Lung (tissue), 12 donors: ENCODE measurements around the gene CBX5. TPM values are rescaled to one million over a fixed set of nuclear protein-coding genes. Genes with fewer than 3 reads are reported as not detected.

Experiments used
- ATAC-seq: fragments of 200-7000 bp; cut with Tn5 transposase; one replicate; pipeline ENCODE4 v1.9.1; 2020; ENCODE audit warnings: moderate number of reproducible peaks; ENCODE audit not compliant: insufficient read depth, low FRiP score
- DNase-seq, 3 donors: peaks; one replicate each; pipeline ENCODE4 v3.0.0-alpha.2; 2013 to 2017
- H3K27ac ChIP-seq, 2 donors: one replicate each; pipeline ENCODE4 v1.5.1; 2013; ENCODE audit warnings: mild to moderate bottlenecking in 2 of 2, moderate library complexity in 2 of 2, control low read depth in 1 of 2, inconsistent platforms in 1 of 2, low read depth in 1 of 2, low read length in 1 of 2
- H3K27me3 ChIP-seq, 3 donors: one replicate each; pipeline ENCODE4 v1.5.1; 2013; ENCODE audit warnings: low read length in 2 of 3; ENCODE audit not compliant: control insufficient read depth in 3 of 3, insufficient read depth in 3 of 3
- H3K36me3 ChIP-seq, 4 donors: one replicate each; pipeline ENCODE4 v1.5.1; 2013; ENCODE audit warnings: low read length in 4 of 4, mild to moderate bottlenecking in 1 of 4, moderate library complexity in 1 of 4; ENCODE audit not compliant: control insufficient read depth in 4 of 4, insufficient read depth in 4 of 4
- H3K4me1 ChIP-seq, 5 donors: one replicate each; pipeline ENCODE4 v1.5.1; 2013; ENCODE audit warnings: low read length in 5 of 5, mild to moderate bottlenecking in 2 of 5, moderate library complexity in 1 of 5; ENCODE audit not compliant: control insufficient read depth in 5 of 5, insufficient read depth in 5 of 5
- H3K4me3 ChIP-seq: one replicate; pipeline ENCODE4 v1.5.1; 2013; ENCODE audit warnings: mild to moderate bottlenecking, control low read depth, moderate library complexity
- H3K9ac ChIP-seq, 2 donors: one replicate each; pipeline ENCODE4 v1.5.1; 2013; ENCODE audit warnings: low read length in 2 of 2, control low read depth in 1 of 2; ENCODE audit not compliant: insufficient read depth in 1 of 2
- H3K9me3 ChIP-seq, 4 donors: one replicate each; pipeline ENCODE4 v1.5.1; 2013; ENCODE audit warnings: low read length in 3 of 4, mild to moderate bottlenecking in 1 of 4, moderate library complexity in 1 of 4; ENCODE audit not compliant: control insufficient read depth in 4 of 4, insufficient read depth in 3 of 4
- CTCF ChIP-seq: IDR thresholded peaks from 2 replicates; pipeline ENCODE4 v1.5.1; 2012; ENCODE audit warnings: mild to moderate bottlenecking; ENCODE audit errors: control extremely low read depth, extremely low read depth
- WGBS, 2 donors: extraction: QIAGEN DNeasy Blood & Tissue Kit; methylation state at CpG; one replicate each; pipeline ENCODE4 v1.1.7; 2013; 5-methylcytosine and 5-hydroxymethylcytosine counted together
- polyA plus RNA-seq, 2 donors: library from polyadenylated mRNA; stranded (reverse); fragments of 200-250 nt; gene quantifications; one replicate each; pipeline ENCODE4 v1.2.1, GENCODE V29; 2013
- total RNA-seq, 2 donors: library from RNA; depleted of rRNA in 1 of 2; stranded (reverse); fragments of >200 nt in 1 of 2; gene quantifications; one replicate each; pipeline ENCODE4 v1.2.1, GENCODE V29; 2014 to 2021
- donor health status: control.
- donor health status: control.
- donor health status: Bipolar disorder and iron deficiency.
- donor health status: healthy.
- donor health status: DM: yes; HTN: yes; CAD: no.

The CBX5 gene
- total and polyA plus RNA-seq, 4 donors: 8.3 to 78.3 (median 30.3) TPM

GRCh38 chr12:54262403-54262925 lies 17.5 kb downstream of the CBX5 start:
- H3K27me3 ChIP-seq: no peaks in the 10 kb centered on the region
- DNase-seq (peak in 2 of 3 donors; percentile 31 to 40), ATAC-seq (no peak)
- peaks cover 0 to 49% (median 17%) of the 10 kb centered on the region in 5 donors for H3K4me1 ChIP-seq
- H3K9ac ChIP-seq: peak overlapping the region in 1 of 2 donors; percentile 58
- no peak for TF ChIP-seq CTCF
- H3K27ac ChIP-seq: peak overlapping the region in 1 of 2 donors; percentile 25
- H3K4me3 ChIP-seq: no peak overlapping the region
- 33 to 39% methylated on average over 4 of the region's 4 CpGs for WGBS, 2 donors
- no peaks in the 10 kb centered on the region for H3K9me3 ChIP-seq
- peaks cover 0 to under 1% (median 0%) of the 10 kb centered on the region in 4 donors for H3K36me3 ChIP-seq

GRCh38 chr12:54261815-54262402 lies 18.0 kb downstream of the CBX5 start:
- no peak for TF ChIP-seq CTCF
- Histone ChIP-seq H3K36me3 (peaks cover 0 to 5% (median 2%) of the 10 kb centered on the region in 4 donors), H3K4me3 (no peak overlapping the region), H3K9me3 (no peaks in the 10 kb centered on the region), H3K4me1 (peaks cover 0 to 49% (median 17%) of the 10 kb centered on the region in 5 donors), H3K27me3 (no peaks in the 10 kb centered on the region), H3K27ac (peak overlapping the region in 1 of 2 donors; percentile 50), H3K9ac (peak overlapping the region in 1 of 2 donors; percentile 13)
- 45 to 64% methylated on average over 5 of the region's 5 CpGs for WGBS, 2 donors
- ATAC-seq (no peak), DNase-seq (no peak)

- no peak for TF ChIP-seq CTCF
- DNase-seq (peak; percentile 92 to 96 (median 96)), ATAC-seq (peak; percentile 87)
- H3K4me3 ChIP-seq: no peak overlapping the region
- WGBS, 2 donors: 11% methylated on average over 11 of the region's 11 CpGs
- peak overlapping the region; percentile 80 to 92 for H3K27ac ChIP-seq
- no peaks in the 10 kb centered on the region for H3K27me3 ChIP-seq
- peaks cover 0 to 49% (median 17%) of the 10 kb centered on the region in 5 donors for H3K4me1 ChIP-seq
- H3K9ac ChIP-seq: peak overlapping the region; percentile 61 to 80
- H3K36me3 ChIP-seq: peaks cover 0 to 18% (median 13%) of the 10 kb centered on the region in 4 donors
- H3K9me3 ChIP-seq: no peaks in the 10 kb centered on the region
These were observed 20.5 kb downstream of the CBX5 start for GRCh38 chr12:54259194-54260011.
